ENCODE data around the gene PHF20.
"Not testable (repeated sequence)": the region's sequence is repeated elsewhere in the genome, so short reads cannot be mapped to it uniquely, and the experiment has no call there.

PHF20 gene

GRCh38 chr20:35947489-35947888, 175.7 kb downstream of the PHF20 start:
- DNase-seq, result no peak

- no peak for DNase-seq
These were observed 176.1 kb downstream of the PHF20 start for GRCh38 chr20:35947907-35948306.

- DNase-seq, result no peak
These were observed 178.3 kb downstream of the PHF20 start for GRCh38 chr20:35950093-35950492.

GRCh38 chr20:35952080-35952479, 180.3 kb downstream of the PHF20 start:
- not testable (repeated sequence) for DNase-seq

- DNase-seq, result no peak
These were observed 180.9 kb downstream of the PHF20 start for GRCh38 chr20:35952480-35953386.

DNA sequence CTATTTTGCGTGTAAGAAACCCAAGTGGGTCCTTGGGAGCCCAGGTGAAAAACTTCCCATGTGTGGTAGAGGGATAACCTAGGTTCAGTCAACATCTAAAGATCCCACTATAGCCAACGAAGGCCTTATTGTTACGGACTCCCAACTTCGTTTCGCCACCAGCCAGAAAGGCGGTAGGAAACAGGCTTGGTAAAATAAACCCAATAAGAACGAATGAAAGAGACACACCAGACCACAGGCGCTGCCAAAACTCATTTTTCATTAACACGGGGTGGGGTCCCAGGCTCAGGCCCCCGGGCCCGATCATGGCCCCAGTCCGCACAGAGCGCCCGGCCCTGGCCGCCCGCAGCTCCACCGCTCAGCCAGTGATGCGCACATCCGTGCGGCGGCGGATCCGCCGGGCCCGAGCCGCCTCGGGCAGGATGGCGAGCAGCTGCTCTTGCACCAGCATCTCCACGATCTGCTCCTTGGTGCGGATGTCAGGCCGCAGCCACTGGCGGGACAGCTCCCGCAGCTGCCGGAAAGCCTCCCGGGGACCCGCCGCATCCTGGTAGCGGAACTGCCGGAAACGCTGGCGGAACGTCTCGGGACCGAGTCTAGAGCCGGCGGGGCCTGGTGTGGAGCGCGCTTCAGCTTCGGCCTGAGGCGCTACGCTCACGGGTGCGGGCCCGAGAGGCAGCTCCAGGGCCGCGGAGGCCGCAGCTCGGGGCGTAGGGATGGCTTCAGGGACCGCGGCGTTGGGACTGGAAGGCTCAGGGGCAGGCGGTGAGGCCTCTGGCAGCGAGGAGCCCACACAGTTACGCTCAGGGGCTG, 181.8 kb downstream of the PHF20 start:
- DNase-seq, result peak; percentile 73

GRCh38 chr20:35954200-35954906, 182.5 kb downstream of the PHF20 start, which contains the start of gene SCAND1:
TSS of gene SCAND1 (minus strand) at chr20:35954502. CDS start at chr20:35954284, 218 bp downstream.
- DNase-seq, result peak; percentile 97

DNA sequence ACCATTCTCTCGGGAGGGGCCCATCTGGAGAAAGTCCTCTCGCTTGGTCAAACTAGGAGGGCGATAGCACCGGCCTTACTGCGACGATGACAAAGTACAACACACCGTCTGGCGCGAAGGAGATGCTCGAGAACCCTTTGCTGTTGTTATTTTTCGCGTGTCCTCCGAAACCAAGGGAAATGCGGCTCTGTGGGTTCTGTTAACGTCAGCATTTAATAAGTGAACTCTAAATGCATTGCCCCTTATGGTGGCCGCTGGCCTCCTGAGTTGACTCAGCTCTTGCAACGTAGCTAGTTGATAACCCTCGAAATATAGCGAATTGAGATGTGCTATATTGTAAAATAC, 183.1 kb downstream of the PHF20 start:
- no peak for DNase-seq

DNA sequence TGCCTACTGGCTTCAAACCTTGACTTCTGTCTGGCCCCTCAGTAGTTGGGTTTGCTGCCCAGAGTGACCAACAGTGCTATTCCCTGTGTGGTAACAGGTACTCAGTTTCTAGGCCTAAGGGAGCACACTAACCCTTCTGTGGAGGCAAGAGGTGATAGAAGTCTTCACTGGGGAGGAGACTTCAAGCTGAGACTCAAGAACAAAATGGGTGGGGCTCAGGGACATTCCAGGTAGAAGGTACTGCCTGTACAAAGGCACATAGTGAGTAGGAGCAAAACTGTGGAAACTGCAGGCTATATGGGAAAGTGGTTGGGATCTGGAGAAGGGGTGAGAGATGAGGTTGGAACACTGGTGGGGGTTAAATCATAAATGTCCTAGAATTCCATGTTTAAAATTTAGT, 184.8 kb downstream of the PHF20 start:
- no peak for DNase-seq

DNA sequence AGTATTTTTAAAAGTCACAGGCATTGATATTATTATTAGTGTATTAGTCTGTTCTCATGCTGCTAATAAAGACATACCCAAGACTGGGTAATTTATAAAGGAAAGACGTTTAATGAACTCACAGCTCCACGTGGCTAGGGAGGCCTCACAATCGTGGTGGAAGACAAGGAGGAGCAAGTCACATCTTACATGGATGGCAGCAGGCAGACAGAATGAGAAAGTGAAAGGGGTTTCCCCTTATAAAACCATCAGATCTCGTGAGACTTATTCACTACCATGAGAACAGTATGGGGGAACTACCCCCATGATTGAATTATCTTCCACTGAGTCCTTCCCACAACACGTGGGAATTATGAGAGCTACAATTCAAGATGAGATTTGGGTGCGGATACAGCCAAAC, 187.5 kb downstream of the PHF20 start:
- DNase-seq, result not testable (repeated sequence)

DNA sequence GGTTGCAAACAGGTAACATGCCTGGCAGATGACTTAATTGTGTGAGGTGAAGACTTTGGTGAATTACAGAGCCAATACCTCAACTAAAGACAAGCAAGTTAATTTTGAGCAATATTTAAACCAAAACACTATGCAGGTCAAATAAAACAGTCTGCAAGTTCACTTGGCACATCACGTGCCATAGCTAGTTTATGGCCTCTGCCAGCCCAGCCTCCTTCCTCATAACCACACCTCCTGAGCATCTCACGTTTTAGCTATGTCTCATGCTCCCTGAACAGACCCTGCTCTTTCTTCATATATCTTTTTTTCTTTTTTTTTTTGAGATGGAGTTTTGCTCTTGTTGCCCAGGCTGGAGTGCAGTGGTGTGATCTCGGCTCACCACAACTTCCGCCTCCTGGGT, 192.1 kb downstream of the PHF20 start:
- no peak for DNase-seq

GRCh38 chr20:35967979-35968640, 196.3 kb downstream of the PHF20 start, which contains the start of gene CNBD2:
TSS of gene CNBD2 (plus strand) at chr20:35968590. CDS start at chr20:35968763, 173 bp downstream.
- DNase-seq, result no peak

GRCh38 chr20:35968930-35969329, 197.1 kb downstream of the PHF20 start:
- no peak for DNase-seq

- DNase-seq, result no peak
These were observed 200.2 kb downstream of the PHF20 start for GRCh38 chr20:35971981-35972380.

DNA sequence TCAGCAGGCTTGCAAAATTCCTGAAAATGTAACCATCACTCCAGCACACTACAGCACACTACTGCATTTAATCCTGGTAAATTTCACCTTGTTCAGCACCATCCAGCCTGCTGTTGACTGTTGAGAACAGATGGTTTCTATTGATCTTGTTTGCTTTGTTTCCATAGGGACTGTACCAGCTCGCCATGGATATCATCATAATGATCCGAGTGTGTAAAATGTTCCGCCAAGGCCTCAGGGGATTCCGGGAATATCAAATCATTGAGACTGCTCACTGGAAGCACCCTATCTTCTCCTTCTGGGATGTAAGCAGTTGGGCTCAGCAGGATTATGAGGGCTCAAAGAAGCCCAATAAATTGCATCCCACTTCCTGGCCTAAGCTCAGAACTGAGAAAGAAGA, 200.6 kb downstream of the PHF20 start:
- DNase-seq, result no peak

GRCh38 chr20:35974256-35974655, 202.4 kb downstream of the PHF20 start:
- no peak for DNase-seq

DNA sequence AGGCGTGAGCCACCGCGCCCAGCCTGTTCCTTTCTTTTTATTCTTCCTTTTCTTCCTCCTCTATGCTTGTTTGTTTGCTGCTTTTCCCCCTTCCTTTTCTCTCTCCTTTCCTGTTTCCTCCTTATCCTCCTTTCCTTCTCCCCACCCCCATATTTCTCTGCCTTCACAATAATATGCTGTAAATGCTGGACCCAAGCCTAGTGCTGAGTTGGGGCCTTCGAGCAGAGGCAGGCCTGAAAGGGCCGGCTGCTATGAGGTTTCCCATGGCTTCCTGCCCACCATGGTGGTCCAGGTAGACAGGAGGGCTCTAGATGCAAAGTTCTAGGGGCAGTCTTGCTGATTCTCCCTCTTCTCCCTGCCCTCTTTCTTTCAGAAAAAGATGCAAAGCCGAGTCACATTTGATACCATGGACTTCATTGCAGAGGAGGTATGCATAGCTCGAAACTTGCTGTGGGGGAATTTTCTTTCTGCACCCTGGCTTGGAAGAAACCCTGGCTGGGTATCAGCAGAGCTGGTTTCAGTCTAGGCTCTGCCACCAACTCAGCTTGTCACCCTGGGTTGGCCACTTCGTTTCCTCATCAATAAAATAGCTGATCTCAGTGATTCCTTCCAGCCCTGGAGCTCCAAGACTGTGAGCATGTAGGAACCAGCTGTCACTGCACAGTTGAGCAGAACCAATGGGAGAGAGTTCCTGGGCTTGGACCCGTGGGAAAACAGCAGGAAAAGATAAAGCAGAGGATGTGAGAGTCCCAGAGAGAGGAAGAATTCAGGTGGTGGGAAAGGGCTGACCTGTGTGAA, 204.0 kb downstream of the PHF20 start:
- DNase-seq, result no peak

DNA sequence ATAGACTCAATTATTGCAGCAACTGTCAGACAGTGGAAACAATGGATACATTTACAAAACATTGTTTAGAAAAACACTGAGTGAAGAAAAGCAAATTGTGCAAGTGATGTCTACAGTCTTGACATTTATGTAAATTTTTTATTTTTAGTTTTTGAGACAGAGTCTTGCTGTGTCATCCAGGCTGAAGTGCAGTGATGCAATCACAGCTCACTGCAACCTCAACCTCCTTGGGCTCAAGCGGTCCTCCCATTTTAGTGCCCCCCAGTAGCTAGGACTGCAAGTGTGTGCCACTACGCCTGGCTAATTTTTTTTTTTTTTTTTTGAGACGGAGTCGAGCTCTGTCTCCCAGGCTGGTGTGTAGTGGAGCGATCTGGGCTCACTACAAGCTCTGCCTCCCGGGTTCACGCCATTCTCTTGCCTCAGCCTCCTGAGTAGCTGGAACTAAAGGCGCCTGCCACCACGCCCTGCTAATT, 206.3 kb downstream of the PHF20 start:
- DNase-seq, result no peak

GRCh38 chr20:35979544-35979943, 207.7 kb downstream of the PHF20 start:
- DNase-seq, result no peak

DNA sequence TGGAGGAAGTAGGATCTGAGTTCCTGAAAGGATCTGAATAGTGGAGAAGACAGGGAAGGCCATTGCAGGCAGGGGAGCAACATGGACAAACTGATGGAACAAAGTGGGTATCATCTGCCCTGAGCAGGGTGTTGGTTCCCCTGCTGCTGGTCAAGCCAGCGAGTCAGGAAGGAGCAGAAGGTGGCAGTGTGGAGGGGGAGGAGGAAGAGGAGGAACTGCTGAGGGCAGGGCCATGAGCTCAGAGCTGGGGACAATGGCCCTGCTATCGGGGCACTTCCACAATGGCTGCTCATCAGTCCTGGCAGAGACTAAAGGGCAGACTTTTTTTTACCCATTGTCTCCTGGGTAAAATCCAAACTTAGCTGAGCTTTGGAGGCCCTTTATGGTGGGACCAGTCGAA, 210.2 kb downstream of the PHF20 start:
- no peak for DNase-seq

GRCh38 chr20:35984382-35984781, 212.6 kb downstream of the PHF20 start:
- no peak for DNase-seq

- DNase-seq, result no peak
These were observed 214.0 kb downstream of the PHF20 start for GRCh38 chr20:35985806-35986205.
